Medulla oblongata (tissue), 1 donor: ENCODE data around the gene TLCD2.
A peak's percentile ranks its signal among the peaks of the same experiment; 100 is the strongest.
"Not testable (repeated sequence)": the region's sequence is repeated elsewhere in the genome, so short reads cannot be mapped to it uniquely, and the experiment has no call there.

Source experiments
- DNase-seq: peaks from one replicate; pipeline ENCODE4 v3.0.0-alpha.2; 2015; ENCODE audit errors: extremely low spot score

Gene TLCD2, protein sequence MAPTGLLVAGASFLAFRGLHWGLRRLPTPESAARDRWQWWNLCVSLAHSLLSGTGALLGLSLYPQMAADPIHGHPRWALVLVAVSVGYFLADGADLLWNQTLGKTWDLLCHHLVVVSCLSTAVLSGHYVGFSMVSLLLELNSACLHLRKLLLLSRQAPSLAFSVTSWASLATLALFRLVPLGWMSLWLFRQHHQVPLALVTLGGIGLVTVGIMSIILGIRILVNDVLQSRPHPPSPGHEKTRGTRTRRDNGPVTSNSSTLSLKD

DNA sequence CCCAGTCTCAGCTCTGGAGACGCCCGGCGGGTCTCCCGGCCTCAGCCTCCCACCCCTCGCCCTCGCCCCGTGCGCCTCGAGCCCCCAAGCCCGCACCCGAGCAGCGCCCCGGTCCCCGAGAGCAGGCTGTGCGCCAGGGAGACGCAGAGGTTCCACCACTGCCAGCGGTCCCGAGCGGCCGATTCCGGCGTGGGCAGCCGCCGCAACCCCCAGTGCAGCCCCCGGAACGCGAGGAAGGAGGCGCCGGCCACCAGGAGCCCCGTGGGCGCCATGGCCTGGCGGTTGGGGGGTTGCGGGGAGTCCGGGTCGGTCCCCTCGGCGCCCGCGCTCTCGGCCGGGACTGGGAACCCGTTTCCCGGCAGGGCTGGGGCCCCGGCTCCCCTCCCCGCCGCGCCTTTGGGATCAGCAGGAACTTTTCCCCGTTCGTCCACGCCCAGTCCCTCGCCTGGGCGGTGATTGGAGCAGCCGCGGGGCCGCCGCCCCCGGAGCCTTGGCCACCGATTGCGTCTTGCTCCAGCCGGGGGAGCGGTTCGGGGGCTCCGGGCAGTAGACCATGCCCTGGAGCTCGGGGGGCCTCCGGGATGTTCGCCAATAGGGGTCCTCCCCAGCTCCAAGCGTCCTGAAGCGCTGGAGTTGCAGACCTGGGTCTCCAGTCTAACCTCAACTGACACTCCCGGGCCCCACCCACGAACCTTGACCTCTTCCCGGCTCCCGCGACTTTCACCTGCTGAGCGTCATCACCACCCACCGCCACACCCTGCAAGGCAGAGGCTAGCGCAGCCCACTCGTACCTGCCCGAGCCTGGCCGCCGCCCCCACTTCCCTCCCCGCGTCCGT, at the start of gene TLCD2:
TLCD2 (minus strand) TSS at position 407 of the 836 bp plus-strand sequence; CDS start at position 272, 135 bp downstream.
- no peak for DNase-seq

DNA sequence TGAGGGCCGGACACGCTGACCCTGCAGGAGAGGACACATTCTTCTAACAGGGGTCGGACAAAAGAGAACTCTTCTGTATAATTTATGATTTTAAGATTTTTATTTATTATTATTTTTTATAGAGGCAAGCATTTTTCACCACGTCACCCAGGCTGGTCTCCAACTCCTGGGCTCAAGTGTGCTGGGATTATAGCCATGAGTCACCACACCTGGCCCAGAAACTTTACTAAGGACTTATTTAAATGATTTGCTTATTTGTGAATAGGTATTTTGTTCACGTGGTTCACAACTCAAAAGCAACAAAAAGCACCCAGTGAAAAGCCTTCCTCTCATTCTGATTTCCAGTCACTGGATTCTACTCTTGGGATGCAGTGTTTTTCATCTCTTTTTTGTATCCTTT, 49.4 kb upstream of the TLCD2 start:
- DNase-seq: no peak

- peak; percentile 56 for DNase-seq
These were observed 48.6 kb upstream of the TLCD2 start for GRCh38 chr17:1758807-1759206.

DNA sequence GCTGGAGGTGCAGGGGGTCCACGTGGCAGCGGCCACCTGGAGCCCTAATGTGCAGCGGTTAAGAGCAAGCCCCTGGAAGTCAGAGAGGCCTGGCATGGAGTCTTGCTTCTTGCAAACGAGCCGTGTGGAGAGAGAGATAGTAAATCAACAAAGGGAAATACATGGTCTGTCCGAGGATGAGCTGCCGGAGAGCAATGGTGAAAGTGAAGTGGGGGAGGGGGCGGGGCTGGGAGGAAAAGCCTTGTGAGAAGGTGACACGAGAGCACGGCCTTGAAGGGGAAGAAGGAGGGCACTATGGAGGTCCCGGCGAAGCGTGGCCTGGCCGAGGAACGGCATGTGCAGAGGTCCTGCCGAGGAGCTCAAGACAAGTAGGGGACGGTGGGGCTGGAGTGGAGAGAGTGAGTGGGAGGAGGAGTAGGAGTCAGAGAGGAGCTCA, 45.7 kb upstream of the TLCD2 start:
- no peak for DNase-seq

DNA sequence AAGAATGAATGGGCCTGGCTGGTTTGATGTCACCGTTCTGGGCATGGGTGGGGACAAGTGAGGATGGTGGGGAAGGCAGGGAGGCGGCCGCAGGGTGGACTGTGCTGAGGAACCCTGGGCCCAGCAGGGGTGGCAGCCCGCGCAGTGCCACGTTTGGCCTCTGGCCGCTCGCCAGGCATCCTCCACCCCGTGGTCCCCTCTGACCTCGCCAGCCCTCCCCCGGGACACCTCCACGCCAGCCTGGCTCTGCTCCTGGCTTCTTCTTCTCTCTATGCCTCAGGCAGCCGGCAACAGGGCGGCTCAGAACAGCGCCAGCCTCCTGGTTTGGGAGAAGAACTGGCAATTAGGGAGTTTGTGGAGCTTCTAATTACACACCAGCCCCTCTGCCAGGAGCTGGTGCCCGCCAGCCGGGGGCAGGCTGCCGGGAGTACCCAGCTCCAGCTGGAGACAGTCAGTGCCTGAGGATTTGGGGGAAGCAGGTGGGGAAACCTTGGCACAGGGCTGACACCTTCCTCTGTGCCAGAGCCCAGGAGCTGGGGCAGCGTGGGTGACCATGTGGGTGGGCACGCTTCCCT, 45.2 kb upstream of the TLCD2 start:
- DNase-seq: no peak

- no peak for DNase-seq
These were observed 44.4 kb upstream of the TLCD2 start for GRCh38 chr17:1754430-1755112.

GRCh38 chr17:1753767-1754429, 43.7 kb upstream of the TLCD2 start:
- no peak for DNase-seq

DNA sequence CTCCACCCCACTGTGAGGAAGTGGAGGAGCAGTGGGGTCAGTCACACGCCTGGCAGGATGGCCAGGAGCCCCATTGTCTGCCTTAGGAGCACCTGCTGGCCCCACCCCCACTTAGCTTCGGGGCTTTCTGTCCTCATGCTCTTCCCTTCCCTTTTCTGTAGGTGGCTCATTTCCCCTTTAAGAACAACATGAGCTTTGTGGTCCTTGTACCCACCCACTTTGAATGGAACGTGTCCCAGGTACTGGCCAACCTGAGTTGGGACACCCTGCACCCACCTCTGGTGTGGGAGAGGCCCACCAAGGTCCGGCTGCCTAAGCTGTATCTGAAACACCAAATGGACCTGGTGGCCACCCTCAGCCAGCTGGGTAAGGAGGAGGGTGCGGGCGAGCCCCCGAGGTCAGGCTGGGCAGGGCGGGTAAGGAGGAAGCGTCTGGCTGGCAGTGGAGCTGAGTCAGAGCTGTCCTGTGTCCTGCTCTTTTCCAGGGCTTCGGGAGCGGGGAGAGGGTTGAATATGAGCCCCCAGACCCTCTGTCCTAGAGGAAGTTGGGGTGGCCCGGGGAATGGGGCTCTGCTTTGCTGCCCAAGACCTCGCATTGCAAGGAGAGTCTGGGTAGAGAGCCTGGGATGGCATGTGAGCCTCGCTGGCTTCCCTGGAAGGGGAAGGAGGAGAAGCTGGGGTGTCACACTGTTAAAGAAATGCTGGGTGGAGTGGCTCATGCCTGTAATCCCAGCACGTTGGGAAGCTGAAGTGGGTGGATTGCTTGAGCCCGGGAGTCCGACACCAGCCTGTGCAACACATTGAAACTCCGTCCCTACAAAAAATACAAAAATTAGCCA, 42.5 kb upstream of the TLCD2 start:
- DNase-seq: peak; percentile 60

GRCh38 chr17:1750628-1751027, 40.5 kb upstream of the TLCD2 start:
- no peak for DNase-seq

DNA sequence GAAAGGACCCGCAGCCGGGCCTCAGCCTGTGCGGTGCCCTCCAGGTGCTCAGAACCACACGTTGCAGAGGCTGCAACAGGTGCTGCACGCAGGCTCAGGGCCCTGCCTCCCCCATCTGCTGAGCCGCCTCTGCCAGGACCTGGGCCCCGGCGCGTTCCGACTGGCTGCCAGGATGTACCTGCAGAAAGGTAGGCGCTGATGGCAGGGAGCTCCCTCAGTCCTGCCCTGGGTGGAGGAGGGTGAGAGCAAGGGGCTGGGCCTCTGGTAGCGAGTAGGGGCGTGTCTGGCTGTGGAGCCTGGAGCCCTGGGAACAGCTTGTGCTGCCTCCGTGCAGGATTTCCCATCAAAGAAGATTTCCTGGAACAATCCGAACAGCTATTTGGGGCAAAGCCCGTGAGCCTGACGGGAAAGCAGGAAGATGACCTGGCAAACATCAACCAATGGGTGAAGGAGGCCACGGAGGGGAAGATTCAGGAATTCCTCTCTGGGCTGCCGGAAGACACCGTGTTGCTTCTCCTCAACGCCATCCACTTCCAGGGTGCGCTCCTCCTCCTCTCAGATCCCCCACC, 36.9 kb upstream of the TLCD2 start:
- no peak for DNase-seq

- no peak for DNase-seq
These were observed 35.4 kb upstream of the TLCD2 start for GRCh38 chr17:1745513-1746020.

DNA sequence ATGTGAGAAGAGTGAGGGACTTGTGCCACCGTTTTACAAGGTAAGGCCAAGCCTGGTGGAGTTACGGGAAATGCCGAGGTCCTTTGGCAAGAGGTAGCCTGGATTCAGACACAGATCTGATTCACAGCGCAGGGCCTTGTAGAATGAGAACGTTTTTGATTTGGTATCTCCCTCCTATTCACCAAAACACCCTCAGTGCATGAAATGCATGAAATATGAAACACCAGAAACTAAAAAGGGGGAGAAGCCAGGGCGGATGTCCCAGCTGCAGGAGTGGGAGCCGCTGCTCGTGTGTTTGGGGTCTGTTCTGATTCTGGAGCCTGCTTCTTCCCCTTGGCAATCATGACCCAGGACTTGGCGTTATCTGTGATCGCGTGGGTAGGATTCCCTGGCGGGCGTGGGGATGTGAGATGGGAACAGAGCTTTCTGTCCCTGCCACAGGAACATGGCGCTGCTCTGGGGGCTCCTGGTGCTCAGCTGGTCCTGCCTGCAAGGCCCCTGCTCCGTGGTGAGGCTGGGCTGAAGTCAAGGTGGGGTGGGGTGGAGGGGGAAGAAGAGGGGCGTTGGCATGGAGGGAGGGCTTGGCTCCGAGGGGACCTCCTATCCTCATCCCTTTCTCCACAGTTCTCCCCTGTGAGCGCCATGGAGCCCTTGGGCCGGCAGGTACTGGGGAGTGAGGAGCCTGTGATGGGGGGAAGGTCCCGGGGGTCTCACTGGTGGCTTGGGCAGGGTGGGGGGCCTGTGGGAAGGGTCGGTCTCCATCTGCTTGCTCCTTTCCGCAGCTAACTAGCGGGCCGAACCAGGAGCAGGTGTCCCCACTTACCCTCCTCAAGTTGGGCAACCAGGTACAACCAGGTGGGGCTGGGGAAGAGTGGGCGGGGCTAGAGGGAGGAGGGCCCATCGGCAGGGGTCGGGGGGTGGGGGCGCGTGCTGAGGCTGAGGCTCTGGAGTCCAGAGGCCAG, 34.7 kb upstream of the TLCD2 start:
- no peak for DNase-seq

DNA sequence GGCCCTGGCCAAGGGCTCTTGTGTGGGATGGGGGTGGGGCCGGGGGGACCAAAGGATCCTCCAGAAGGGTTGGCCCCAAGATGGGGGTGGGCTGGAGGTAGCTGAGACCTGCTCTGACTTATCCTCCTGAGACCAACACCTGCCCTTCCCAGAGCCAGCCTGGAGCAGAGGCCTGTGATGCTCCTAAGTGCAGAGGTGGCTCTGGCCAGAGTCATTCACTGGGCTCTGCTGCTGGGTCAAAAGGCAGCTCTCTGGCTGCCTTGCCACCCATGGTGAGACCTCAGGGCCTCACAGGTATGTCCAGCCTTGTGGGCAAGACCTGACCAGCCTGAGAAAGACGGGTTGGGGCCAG, 32.9 kb upstream of the TLCD2 start:
- no peak for DNase-seq

GRCh38 chr17:1742371-1743087, 32.4 kb upstream of the TLCD2 start, which contains the start of gene SERPINF2:
SERPINF2 (plus strand) TSS chr17:1742871; CDS start chr17:1744996, 2,125 bp downstream.
- DNase-seq: no peak

GRCh38 chr17:1741899-1742298, 31.7 kb upstream of the TLCD2 start:
- DNase-seq: not testable (repeated sequence)

- DNase-seq: no peak
These were observed 27.5 kb upstream of the TLCD2 start for GRCh38 chr17:1737531-1738291.
